BJ (cell line): ENCODE data around the gene MACF1. TPM values are rescaled to one million over a fixed set of nuclear protein-coding genes. Genes with fewer than 3 reads are reported as not detected.

ENCODE experiments used
- CTCF ChIA-PET: fragments of 350-600 bp; formaldehyde crosslinking; extraction: SDS; loops from one replicate; lab custom pipeline; 2021; ENCODE audit warnings: antibody characterized with exemption, inconsistent platforms; lab: Yijun Ruan, JAX
- POLR2A ChIA-PET: fragments of 300-600 bp; sonication (Branson Sonifier 250); formaldehyde crosslinking; extraction: SDS; loops from one replicate; lab custom pipeline; 2021; ENCODE audit warnings: antibody characterized with exemption; lab: Charles Lee
- DNase-seq: peaks from one replicate; pipeline ENCODE4 v3.0.0-alpha.2; 2011; ENCODE audit warnings: low read depth
- H3K27me3 ChIP-seq: 2 replicates; pipeline ENCODE4 v1.6.0; 2011; ENCODE audit warnings: low read length; ENCODE audit not compliant: control insufficient read depth, insufficient read depth
- H3K36me3 ChIP-seq: 2 replicates; pipeline ENCODE4 v1.5.1; 2011; ENCODE audit warnings: low read length; ENCODE audit not compliant: control insufficient read depth, insufficient read depth
- H3K4me3 ChIP-seq: 2 replicates; pipeline ENCODE4 v1.5.1; 2011; ENCODE audit warnings: low read depth, mild to moderate bottlenecking, control low read depth, low read length
- CTCF ChIP-seq: IDR thresholded peaks from 2 replicates; pipeline ENCODE4 v1.5.1; 2011; ENCODE audit warnings: low read depth, mild to moderate bottlenecking, control low read depth, inconsistent platforms, low read length, moderate library complexity; ENCODE audit not compliant: insufficient read depth
- polyA plus RNA-seq: library from polyadenylated mRNA; depleted of rRNA; stranded (reverse); fragments of >200 nt; gene quantifications from 2 replicates; pipeline ENCODE4 v1.2.3, GENCODE V29; 2011

Gene MACF1
- polyA plus RNA-seq, 1 experiment: 57.3 TPM

GRCh38 chr1:39369565-39369964 lies 165.1 kb downstream of the MACF1 start:
- H3K27me3 ChIP-seq: no peaks in the 10 kb centered on the region
- ChIA-PET POLR2A (no interaction called here), CTCF (interaction anchor here (0.7 to 1.3 kb wide), 2 partner anchors 17 to 310 kb away, joined by 3 to 4 read pairs; no protein-coding TSS in a partner anchor)
- H3K4me3 ChIP-seq: no peak overlapping the region
- TF ChIP-seq CTCF: no peak
- peaks cover 8% of the 10 kb centered on the region for H3K36me3 ChIP-seq
- DNase-seq: no peak

- Histone ChIP-seq H3K36me3 (peaks cover 8% of the 10 kb centered on the region), H3K27me3 (no peaks in the 10 kb centered on the region), H3K4me3 (no peak overlapping the region)
- POLR2A ChIA-PET: no interaction called here
- DNase-seq: no peak
- CTCF ChIA-PET: interaction anchor here (0.7 kb wide), 1 partner anchor 166 kb away, joined by 3 read pairs; the partner anchor contains the start of gene MACF1
- no peak for TF ChIP-seq CTCF
These were observed 166.1 kb downstream of the MACF1 start for GRCh38 chr1:39370602-39371001.

- POLR2A ChIA-PET: no interaction called here
These were observed 167.6 kb downstream of the MACF1 start for GRCh38 chr1:39372105-39372504.

GRCh38 chr1:39376656-39377055 lies 172.2 kb downstream of the MACF1 start:
- ChIA-PET POLR2A (no interaction called here), CTCF (interaction anchor here (0.9 to 1.9 kb wide), 3 partner anchors 11 to 182 kb away, joined by 3 to 7 read pairs (median 5); no protein-coding TSS in a partner anchor)
- no peak for DNase-seq
- Histone ChIP-seq H3K4me3 (no peak overlapping the region), H3K36me3 (peaks cover 11% of the 10 kb centered on the region), H3K27me3 (no peaks in the 10 kb centered on the region)
- no peak for TF ChIP-seq CTCF

More at GRCh38 chr1:39372105-39372504, 167.6 kb downstream of the MACF1 start:
- Histone ChIP-seq H3K27me3 (no peaks in the 10 kb centered on the region), H3K36me3 (peaks cover 7% of the 10 kb centered on the region), H3K4me3 (no peak overlapping the region)
- CTCF ChIA-PET: interaction anchor here (1.5 kb wide), 1 partner anchor 39 kb away, joined by 5 read pairs; no protein-coding TSS in a partner anchor
- DNase-seq: no peak
- no peak for TF ChIP-seq CTCF

GRCh38 chr1:39378377-39378776 lies 173.9 kb downstream of the MACF1 start:
- CTCF ChIA-PET: interaction anchor here (0.6 to 2.2 kb wide), 8 partner anchors 9 to 280 kb away, joined by 3 to 11 read pairs (median 4); no protein-coding TSS in a partner anchor
- no peak for DNase-seq
- Histone ChIP-seq H3K36me3 (peaks cover 11% of the 10 kb centered on the region), H3K27me3 (no peaks in the 10 kb centered on the region), H3K4me3 (no peak overlapping the region)
- POLR2A ChIA-PET: no interaction called here
- TF ChIP-seq CTCF: peak; percentile 26; the same call in 1 of the 2 replicates
